CD4-positive, alpha-beta T cell treated with Interleukin-12 subunit alpha and Interleukin-12 subunit beta, for 1 hour (primary cell): ENCODE data around the gene TMC1.

ENCODE experiments used
- DNase-seq: peaks from one replicate; pipeline ENCODE4 v3.0.0-alpha.2; 2020

Gene TMC1

GRCh38 chr9:72618811-72619210, 97.4 kb downstream of the TMC1 start:
- DNase-seq: no peak

- DNase-seq: no peak
Observed at GRCh38 chr9:72622186-72622585, 100.8 kb downstream of the TMC1 start.

- no peak for DNase-seq
Observed at GRCh38 chr9:72623156-72623555, 101.7 kb downstream of the TMC1 start.

GRCh38 chr9:72627147-72627546, 105.7 kb downstream of the TMC1 start:
- no peak for DNase-seq

GRCh38 chr9:72627956-72628540, 106.6 kb downstream of the TMC1 start:
- no peak for DNase-seq

GRCh38 chr9:72633966-72634365, 112.6 kb downstream of the TMC1 start:
- DNase-seq: no peak

GRCh38 chr9:72635197-72635596, 113.8 kb downstream of the TMC1 start:
- peak; percentile 11 for DNase-seq

- no peak for DNase-seq
Observed at GRCh38 chr9:72636621-72637020, 115.2 kb downstream of the TMC1 start.

- no peak for DNase-seq
Observed at GRCh38 chr9:72643651-72644050, 122.2 kb downstream of the TMC1 start.

GRCh38 chr9:72646061-72646460, 124.7 kb downstream of the TMC1 start:
- no peak for DNase-seq

GRCh38 chr9:72648324-72649126, 127.1 kb downstream of the TMC1 start:
- no peak for DNase-seq

GRCh38 chr9:72649127-72649442, 127.7 kb downstream of the TMC1 start:
- DNase-seq: no peak

GRCh38 chr9:72650206-72650605, 128.8 kb downstream of the TMC1 start:
- DNase-seq: no peak

- DNase-seq: no peak
Observed at GRCh38 chr9:72656021-72656420, 134.6 kb downstream of the TMC1 start.

- no peak for DNase-seq
Observed at GRCh38 chr9:72657023-72657422, 135.6 kb downstream of the TMC1 start.

GRCh38 chr9:72658703-72659102, 137.3 kb downstream of the TMC1 start:
- DNase-seq: no peak

- DNase-seq: no peak
Observed at GRCh38 chr9:72661401-72662135, 140.2 kb downstream of the TMC1 start.

GRCh38 chr9:72665421-72665820, 144.0 kb downstream of the TMC1 start:
- no peak for DNase-seq

GRCh38 chr9:72667181-72667580, 145.8 kb downstream of the TMC1 start:
- no peak for DNase-seq

GRCh38 chr9:72674961-72675360, 153.6 kb downstream of the TMC1 start:
- DNase-seq: no peak

- DNase-seq: no peak
Observed at GRCh38 chr9:72675586-72675985, 154.2 kb downstream of the TMC1 start.

- no peak for DNase-seq
Observed at GRCh38 chr9:72680593-72681282, 159.3 kb downstream of the TMC1 start.

- DNase-seq: no peak
Observed at GRCh38 chr9:72681283-72681630, 159.8 kb downstream of the TMC1 start.

- no peak for DNase-seq
Observed at GRCh38 chr9:72684615-72685014, 163.2 kb downstream of the TMC1 start.
